IMR-90 (cell line): ENCODE measurements around the gene KCNH2. TPM values are rescaled to one million over a fixed set of nuclear protein-coding genes. Genes with fewer than 3 reads are reported as not detected.

Source experiments
- ATAC-seq: fragments of 200-7000 bp; cut with Tn5 transposase; 2 replicates; pipeline ENCODE4 v1.9.1; 2020; ENCODE audit warnings: low read depth, mild to moderate bottlenecking, moderate library complexity
- BruUV-seq: library from RNA; stranded (reverse); fragments of 400-500 nt; replicated peaks from 2 replicates; lab custom pipeline; 2021; lab: Mats Ljungman, UMichigan
- CTCF ChIA-PET: fragments of 300-600 bp; formaldehyde crosslinking; extraction: SDS; loops from one replicate; lab custom pipeline; 2021; ENCODE audit warnings: antibody characterized with exemption; lab: Yijun Ruan, JAX
- POLR2A ChIA-PET: fragments of 300-600 bp; sonication (Branson Sonifier 250); formaldehyde crosslinking; loops from one replicate; lab custom pipeline; 2022; ENCODE audit warnings: antibody characterized with exemption; ENCODE audit not compliant: unreplicated experiment; lab: Charles Lee
- DNase-seq: peaks from one replicate; pipeline ENCODE4 v3.0.0; 2013
- H2AFZ ChIP-seq: replicated peaks from 2 replicates; pipeline ENCODE3; 2013; ENCODE audit warnings: low read length, mild to moderate bottlenecking; ENCODE audit not compliant: poor library complexity
- H2AK5ac ChIP-seq: 2 replicates; pipeline ENCODE4 v1.6.1; 2013; ENCODE audit warnings: low read depth, low read length, inconsistent platforms
- H2AK9ac ChIP-seq: replicated peaks from 2 replicates; pipeline ENCODE3; 2013; ENCODE audit warnings: mild to moderate bottlenecking, low read depth, low read length, moderate library complexity; ENCODE audit not compliant: poor library complexity
- H2BK120ac ChIP-seq: 2 replicates; pipeline ENCODE4 v1.6.1; 2013; ENCODE audit warnings: low read depth, low read length, inconsistent platforms
- H2BK15ac ChIP-seq: 3 replicates; pipeline ENCODE4 v1.6.1; 2013; ENCODE audit warnings: low read depth, low read length, inconsistent platforms
- H2BK20ac ChIP-seq: 2 replicates; pipeline ENCODE4 v1.6.1; 2013; ENCODE audit warnings: low read depth, mild to moderate bottlenecking, inconsistent platforms, low read length, moderate library complexity
- H2BK5ac ChIP-seq: 2 replicates; pipeline ENCODE4 v1.6.1; 2013; ENCODE audit warnings: mild to moderate bottlenecking, low read depth, low read length, inconsistent platforms; ENCODE audit not compliant: poor library complexity, severe bottlenecking
- H3K14ac ChIP-seq: replicated peaks from 2 replicates; pipeline ENCODE4 v1.6.1; 2013; ENCODE audit warnings: low read depth, low read length, inconsistent platforms
- H3K18ac ChIP-seq: 2 replicates; pipeline ENCODE4 v1.6.1; 2013; ENCODE audit warnings: low read depth, low read length, control low read depth
- H3K23ac ChIP-seq: 2 replicates; pipeline ENCODE4 v1.6.1; 2013; ENCODE audit warnings: low read depth, low read length, inconsistent platforms
- H3K27ac ChIP-seq: 2 replicates; pipeline ENCODE4 v1.5.1; 2013; ENCODE audit warnings: mild to moderate bottlenecking, control low read depth, low read length; ENCODE audit not compliant: insufficient read depth
- H3K27me3 ChIP-seq: 2 replicates; pipeline ENCODE4 v1.6.1; 2013; ENCODE audit warnings: low read length; ENCODE audit not compliant: control insufficient read depth, insufficient read depth
- H3K36me3 ChIP-seq: 2 replicates; pipeline ENCODE4 v1.6.1; 2013; ENCODE audit warnings: low read length, mixed read lengths; ENCODE audit not compliant: control insufficient read depth, insufficient read depth
- H3K4ac ChIP-seq: 2 replicates; pipeline ENCODE4 v1.6.1; 2013; ENCODE audit warnings: low read depth, low read length, inconsistent platforms
- H3K4me1 ChIP-seq: 2 replicates; pipeline ENCODE4 v1.6.1; 2013; ENCODE audit warnings: low read length, mixed read lengths; ENCODE audit not compliant: control insufficient read depth, insufficient read depth
- H3K4me2 ChIP-seq: 2 replicates; pipeline ENCODE4 v1.6.1; 2013; ENCODE audit warnings: low read depth, mild to moderate bottlenecking, control low read depth, low read length, moderate library complexity
- H3K4me3 ChIP-seq: 2 replicates; pipeline ENCODE4 v1.5.1; 2013; ENCODE audit warnings: low read depth, mild to moderate bottlenecking, control low read depth, low read length, moderate library complexity; ENCODE audit not compliant: insufficient read depth
- H3K56ac ChIP-seq: 2 replicates; pipeline ENCODE4 v1.6.1; 2013; ENCODE audit warnings: low read length, inconsistent platforms; ENCODE audit not compliant: insufficient read depth; ENCODE audit errors: extremely low read depth
- H3K79me1 ChIP-seq, 2 experiments: 2 replicates each; pipeline ENCODE4 v1.6.1; 2013; ENCODE audit warnings: low read length in 2 of 2, inconsistent platforms in 1 of 2, low read depth in 1 of 2
- H3K9ac ChIP-seq: 2 replicates; pipeline ENCODE4 v1.6.1; 2013; ENCODE audit warnings: low read depth, low read length, control low read depth
- H3K9me1 ChIP-seq: 2 replicates; pipeline ENCODE4 v1.6.1; 2013; ENCODE audit warnings: low read length, inconsistent platforms; ENCODE audit not compliant: insufficient read depth
- H3K9me3 ChIP-seq: 2 replicates; pipeline ENCODE4 v1.6.1; 2013; ENCODE audit warnings: low read length; ENCODE audit not compliant: control insufficient read depth, insufficient read depth
- H4K20me1 ChIP-seq: 2 replicates; pipeline ENCODE4 v1.6.1; 2013; ENCODE audit warnings: low read length, inconsistent platforms; ENCODE audit not compliant: insufficient read depth
- H4K5ac ChIP-seq: 2 replicates; pipeline ENCODE4 v1.6.1; 2013; ENCODE audit warnings: mild to moderate bottlenecking, low read depth, low read length, control low read depth
- H4K8ac ChIP-seq, 2 experiments: 2 replicates each; pipeline ENCODE4 v1.6.1; 2013; ENCODE audit warnings: low read depth in 2 of 2, low read length in 2 of 2, control low read depth in 1 of 2, inconsistent platforms in 1 of 2
- H4K91ac ChIP-seq: 2 replicates; pipeline ENCODE4 v1.6.1; 2013; ENCODE audit warnings: low read depth, low read length, inconsistent platforms; ENCODE audit not compliant: insufficient read depth
- BHLHE40 ChIP-seq: fragments of 150-350 bp; IDR thresholded peaks from 2 replicates; pipeline ENCODE4 v1.6.1; 2016; ENCODE audit warnings: mild to moderate bottlenecking, low read depth, low read length
- CEBPB ChIP-seq: IDR thresholded peaks from 2 replicates; pipeline ENCODE4 v1.6.1; 2012; ENCODE audit warnings: low read depth, low read length, improper control_type of control experiment
- CHD1 ChIP-seq: IDR thresholded peaks from 2 replicates; pipeline ENCODE4 v1.6.1; 2012; ENCODE audit warnings: low read depth, low read length, improper control_type of control experiment
- CTCF ChIP-seq: conservative IDR thresholded peaks from 2 replicates; pipeline ENCODE4 v1.5.1; 2012; ENCODE audit warnings: mild to moderate bottlenecking, low read depth, low read length, improper control_type of control experiment
- FOS ChIP-seq: fragments of 150-350 bp; IDR thresholded peaks from 2 replicates; pipeline ENCODE4 v1.6.1; 2016; ENCODE audit warnings: low read depth, low read length
- MAFK ChIP-seq: IDR thresholded peaks from 2 replicates; pipeline ENCODE4 v1.6.1; 2012; ENCODE audit warnings: low read depth, low read length, improper control_type of control experiment
- MAZ ChIP-seq: IDR thresholded peaks from 2 replicates; pipeline ENCODE4 v1.6.1; 2012; ENCODE audit warnings: low read depth, mild to moderate bottlenecking, low read length, improper control_type of control experiment, moderate library complexity, borderline replicate concordance
- MXI1 ChIP-seq: IDR thresholded peaks from 2 replicates; pipeline ENCODE4 v1.6.1; 2012; ENCODE audit warnings: low read depth, mild to moderate bottlenecking, low read length, moderate library complexity, borderline replicate concordance
- NFE2L2 ChIP-seq: fragments of 150-350 bp; IDR thresholded peaks from 2 replicates; pipeline ENCODE4 v1.6.1; 2016; ENCODE audit warnings: low read depth, mild to moderate bottlenecking, low read length
- POLR2A ChIP-seq: IDR thresholded peaks from 2 replicates; pipeline ENCODE4 v1.6.1; 2012; ENCODE audit warnings: mild to moderate bottlenecking, low read depth, low read length
- RAD21 ChIP-seq: IDR thresholded peaks from 2 replicates; pipeline ENCODE4 v1.6.1; 2012; ENCODE audit warnings: low read length, improper control_type of control experiment
- RFX5 ChIP-seq: IDR thresholded peaks from 2 replicates; pipeline ENCODE4 v1.8.0; 2012; ENCODE audit warnings: low read depth, mild to moderate bottlenecking, low read length, moderate library complexity
- SMC3 ChIP-seq: fragments of 150-350 bp; IDR thresholded peaks from 2 replicates; pipeline ENCODE4 v1.6.1; 2016; ENCODE audit warnings: low read depth, mild to moderate bottlenecking, antibody characterized with exemption, low read length, moderate library complexity
- WGBS, 2 experiments: methylation state at CpG; one replicate each; pipeline versions ENCODE4 v1.1.5 to v1.1.7; 2013; ENCODE audit warnings: missing lambda C conversion rate in 2 of 2; ENCODE audit not compliant: insufficient read length in 1 of 2; ENCODE audit errors: extremely low coverage in 2 of 2; 5-methylcytosine and 5-hydroxymethylcytosine counted together
- dilution Hi-C: fragments of 300-500 bp; cut with HindIII; formaldehyde crosslinking; loops from one replicate; pipeline ENCODE4 v1.14.3; 2018; ENCODE audit warnings: low sequenced_read_pairs; ENCODE audit not compliant: unreplicated experiment
- in situ Hi-C: fragments of 300-500 bp; cut with MboI; formaldehyde crosslinking; loops from 3 replicates; pipeline ENCODE4 v1.14.3; 2019; ENCODE audit warnings: low sequenced_read_pairs, inconsistent platforms, mixed read lengths
- intact Hi-C: fragments of 100-400 bp; cut with micrococcal nuclease; formaldehyde crosslinking; loops from 2 replicates; pipeline ENCODE4 v1.10.0; 2022
- polyA plus RNA-seq, 3 experiments: library from polyadenylated mRNA; depleted of rRNA; stranded (reverse); fragments of >200 nt; gene quantifications; 2 replicates each; pipeline ENCODE4 v1.2.3, GENCODE V29; 2012; ENCODE audit warnings: low replicate concordance in 1 of 3
- total RNA-seq: library from RNA; depleted of rRNA; stranded (reverse); fragments of >200 nt; gene quantifications from 2 replicates; pipeline ENCODE4 v1.2.3, GENCODE V29; 2012
- TF ChIP-seq, protein P1 (sequence below): fragments of 150-350 bp; IDR thresholded peaks from 2 replicates; pipeline ENCODE4 v1.6.1; 2016; ENCODE audit warnings: low read depth, mild to moderate bottlenecking, low read length, moderate library complexity, borderline replicate concordance
- TF ChIP-seq, protein P2 (sequence below): fragments of 150-350 bp; IDR thresholded peaks from 2 replicates; pipeline ENCODE4 v1.6.1; 2017; ENCODE audit warnings: mild to moderate bottlenecking, antibody characterized with exemption, low read length, low read depth

Gene KCNH2
- total and polyA plus RNA-seq, 2 of the 4 experiments (the other 2 are of a cell fraction): 0.90 to 2.1 TPM

GRCh38 chr7:150927157-150927955 is 50.8 kb downstream of the KCNH2 start:
- Histone ChIP-seq H3K27me3 (peaks cover 7% of the 10 kb centered on the region; the same call in 1 of the 2 replicates), H3K23ac (no peak overlapping the region), H4K91ac (no peak overlapping the region), H3K36me3 (no peaks in the 10 kb centered on the region), H2BK15ac (no peak overlapping the region), H3K18ac (no peak overlapping the region), H2AK9ac (no peak overlapping the region), H3K9me1 (no peaks in the 10 kb centered on the region), H3K9ac (no peak overlapping the region), H3K4me1 (peaks cover 2% of the 10 kb centered on the region; the same call in 1 of the 2 replicates), H4K20me1 (no peaks in the 10 kb centered on the region), H3K4me3 (no peak overlapping the region), H3K4me2 (no peak overlapping the region), H3K56ac (no peak overlapping the region), H3K79me1 (no peaks in the 10 kb centered on the region), H3K4ac (no peak overlapping the region), H3K9me3 (no peaks in the 10 kb centered on the region), H3K27ac (no peak overlapping the region), H2AK5ac (no peak overlapping the region), H2BK120ac (no peak overlapping the region), H4K5ac (no peak overlapping the region), H2BK5ac (no peak overlapping the region), H4K8ac (no peak overlapping the region), H2BK20ac (no peak overlapping the region), H3K14ac (no peak overlapping the region), H2AFZ (no peak overlapping the region)
- ChIA-PET POLR2A (no interaction called here), CTCF (no interaction called here)
- dilution Hi-C loops (no loop called here), intact Hi-C loops (no loop called here), in situ Hi-C loops (no loop called here)
- ATAC-seq (no peak), DNase-seq (no peak)
- WGBS, 2 experiments: 58% methylated on average over 2 of the region's 6 CpGs; no CpG with 5 or more reads in 1 of the 2 experiments
- BruUV-seq: no TSS peak
- TF ChIP-seq CEBPB (no peak), CHD1 (no peak), CTCF (no peak), NFE2L2 (no peak), MAZ (no peak), BHLHE40 (no peak), FOS (no peak), POLR2A (no peak), RFX5 (no peak), MXI1 (no peak), SMC3 (no peak), MAFK (no peak), RAD21 (no peak)
- TF ChIP-seq, protein P1, sequence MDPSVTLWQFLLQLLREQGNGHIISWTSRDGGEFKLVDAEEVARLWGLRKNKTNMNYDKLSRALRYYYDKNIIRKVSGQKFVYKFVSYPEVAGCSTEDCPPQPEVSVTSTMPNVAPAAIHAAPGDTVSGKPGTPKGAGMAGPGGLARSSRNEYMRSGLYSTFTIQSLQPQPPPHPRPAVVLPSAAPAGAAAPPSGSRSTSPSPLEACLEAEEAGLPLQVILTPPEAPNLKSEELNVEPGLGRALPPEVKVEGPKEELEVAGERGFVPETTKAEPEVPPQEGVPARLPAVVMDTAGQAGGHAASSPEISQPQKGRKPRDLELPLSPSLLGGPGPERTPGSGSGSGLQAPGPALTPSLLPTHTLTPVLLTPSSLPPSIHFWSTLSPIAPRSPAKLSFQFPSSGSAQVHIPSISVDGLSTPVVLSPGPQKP: no peak
- TF ChIP-seq, protein P2, sequence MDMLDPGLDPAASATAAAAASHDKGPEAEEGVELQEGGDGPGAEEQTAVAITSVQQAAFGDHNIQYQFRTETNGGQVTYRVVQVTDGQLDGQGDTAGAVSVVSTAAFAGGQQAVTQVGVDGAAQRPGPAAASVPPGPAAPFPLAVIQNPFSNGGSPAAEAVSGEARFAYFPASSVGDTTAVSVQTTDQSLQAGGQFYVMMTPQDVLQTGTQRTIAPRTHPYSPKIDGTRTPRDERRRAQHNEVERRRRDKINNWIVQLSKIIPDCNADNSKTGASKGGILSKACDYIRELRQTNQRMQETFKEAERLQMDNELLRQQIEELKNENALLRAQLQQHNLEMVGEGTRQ: no peak
